Gastrocnemius medialis (tissue), 4 donors: Measurements from ENCODE around the gene SLC7A4. TPM values are rescaled to one million over a fixed set of nuclear protein-coding genes. Genes with fewer than 3 reads are reported as not detected.

Source experiments
- ATAC-seq, 2 donors: fragments of 150-250 bp; one replicate each; pipeline ENCODE4 v1.9.1; 2016
- DNase-seq, 2 donors: peaks; one replicate each; pipeline ENCODE4 v3.0.0-alpha.2; 2019
- H3K27ac ChIP-seq, 4 donors: fragments of 200-600 bp; sonication (generic); 1 replicate in 1 of 4; 2 replicates in 3 of 4; pipeline ENCODE4 v1.5.1; 2016 to 2018; ENCODE audit warnings: mild to moderate bottlenecking in 2 of 4, moderate library complexity in 1 of 4
- H3K27me3 ChIP-seq, 3 donors: fragments of 200-600 bp; sonication (generic) in 2 of 3; 1 replicate in 1 of 3; 2 replicates in 2 of 3; pipeline versions ENCODE4 v1.5.1 to v1.6.0; 2016 to 2019; ENCODE audit warnings: mild to moderate bottlenecking in 1 of 3, moderate library complexity in 1 of 3
- H3K36me3 ChIP-seq, 2 donors: fragments of 200-600 bp; sonication (generic) in 1 of 2; one replicate each; pipeline ENCODE4 v1.5.1; 2017 to 2018
- H3K4me1 ChIP-seq, 2 donors: fragments of 200-600 bp; sonication (generic) in 1 of 2; one replicate each; pipeline ENCODE4 v1.5.1; 2016 to 2017; ENCODE audit warnings: mild to moderate bottlenecking in 2 of 2
- H3K4me3 ChIP-seq, 4 donors: fragments of 200-600 bp; sonication (generic) in 3 of 4; 1 replicate in 1 of 4; 2 replicates in 3 of 4; pipeline ENCODE4 v1.5.1; 2016 to 2019; ENCODE audit warnings: mild to moderate bottlenecking in 2 of 4
- H3K9me3 ChIP-seq, 3 donors: fragments of 200-600 bp; sonication (generic) in 2 of 3; 1 replicate in 1 of 3; 2 replicates in 2 of 3; pipeline ENCODE4 v1.5.1; 2016 to 2019
- CTCF ChIP-seq, 5 experiments: fragments of 450-650 bp in 3 of 5; fragments of 200-600 bp in 2 of 5; sonication (generic) in 2 of 5; IDR thresholded peaks in 4 of 5; conservative IDR thresholded peaks in 1 of 5; 1 replicate in 4 of 5; 2 replicates in 1 of 5; pipeline ENCODE4 v1.5.1; 2016 to 2019; ENCODE audit warnings: antibody characterized with exemption in 5 of 5, mild to moderate bottlenecking in 3 of 5, moderate library complexity in 3 of 5
- POLR2A ChIP-seq, 2 donors: fragments of 450-650 bp; IDR thresholded peaks; one replicate each; pipeline ENCODE4 v1.6.1; 2017; ENCODE audit warnings: antibody characterized with exemption in 2 of 2, mild to moderate bottlenecking in 2 of 2, moderate library complexity in 2 of 2
- in situ Hi-C, 4 donors: fragments of 200-750 bp; cut with MboI; loops; one replicate each; pipeline versions ENCODE4 v1.15.0 to v1.8.0; 2017; ENCODE audit warnings: low sequenced_read_pairs in 4 of 4
- intact Hi-C: fragments of 100-400 bp; cut with DNase I; formaldehyde crosslinking; loops from one replicate; pipeline ENCODE4 v1.15.1; 2023; ENCODE audit warnings: low total_unique reads
- total RNA-seq, 4 donors: library from RNA; depleted of rRNA; stranded (reverse); fragments of >200 nt; gene quantifications; one replicate each; pipeline versions ENCODE4 v1.1.0 to v1.2.3, GENCODE V29; 2016

SLC7A4 gene
- total RNA-seq, 4 donors from 2014 or later, result not detected

GRCh38 chr22:20999350-21000206 lies 32.8 kb downstream of the SLC7A4 start:
- H3K4me3 ChIP-seq, result peak overlapping the region in 1 of 4 donors; percentile 72
- peaks cover 0 to 38% of the 10 kb centered on the region in 2 donors for H3K36me3 ChIP-seq
- peak overlapping the region in 1 of 4 donors; percentile 96 for H3K27ac ChIP-seq
- peaks cover 26 to 36% of the 10 kb centered on the region in 2 donors for H3K4me1 ChIP-seq
- DNase-seq, result no peak
- no peaks in the 10 kb centered on the region for H3K27me3 ChIP-seq
- in situ Hi-C loops, result loop anchor here in 1 of 4 donors (10.0 kb wide), 1 partner anchor 115 kb away; no protein-coding TSS in a partner anchor
- ATAC-seq, result no peak
- intact Hi-C loops, result loop anchor here (5.0 to 10.0 kb wide), 2 partner anchors 37 to 115 kb away; no protein-coding TSS in a partner anchor
- TF ChIP-seq CTCF (IDR thresholded peaks at IDR 0.05 in 4 of 5, conservative IDR thresholded peaks at IDR 0.05 in 1 of 5) (no peak), POLR2A (IDR thresholded peaks at IDR 0.05) (no peak)
- no peaks in the 10 kb centered on the region for H3K9me3 ChIP-seq

- no peak for ATAC-seq
- H3K27me3 ChIP-seq, result no peaks in the 10 kb centered on the region
- peaks cover 20 to 30% of the 10 kb centered on the region in 2 donors for H3K4me1 ChIP-seq
- no peaks in the 10 kb centered on the region for H3K9me3 ChIP-seq
- intact Hi-C loops (loop anchor here (5.0 kb wide), 1 partner anchor 36 kb away; no protein-coding TSS in a partner anchor), in situ Hi-C loops (no loop called here)
- no peak for DNase-seq
- no peak for TF ChIP-seq POLR2A (IDR thresholded peaks at IDR 0.05)
- no peak for TF ChIP-seq CTCF (IDR thresholded peaks at IDR 0.05 in 4 of 5, conservative IDR thresholded peaks at IDR 0.05 in 1 of 5)
- H3K4me3 ChIP-seq, result no peak overlapping the region
- H3K27ac ChIP-seq, result no peak overlapping the region
- H3K36me3 ChIP-seq, result peaks cover 0 to 47% of the 10 kb centered on the region in 2 donors
These were observed 33.7 kb downstream of the SLC7A4 start for GRCh38 chr22:20998411-20999336.

- ATAC-seq (no peak), DNase-seq (no peak)
- no peak overlapping the region for H3K4me3 ChIP-seq
- TF ChIP-seq CTCF (IDR thresholded peaks at IDR 0.05 in 4 of 5, conservative IDR thresholded peaks at IDR 0.05 in 1 of 5) (no peak), POLR2A (IDR thresholded peaks at IDR 0.05) (no peak)
- no peaks in the 10 kb centered on the region for H3K9me3 ChIP-seq
- H3K27me3 ChIP-seq, result no peaks in the 10 kb centered on the region
- no peak overlapping the region for H3K27ac ChIP-seq
- peaks cover 0 to 56% of the 10 kb centered on the region in 2 donors for H3K36me3 ChIP-seq
- in situ Hi-C loops (no loop called here), intact Hi-C loops (loop anchor here (5.0 kb wide), 1 partner anchor 35 kb away; no protein-coding TSS in a partner anchor)
- peaks cover 11 to 21% of the 10 kb centered on the region in 2 donors for H3K4me1 ChIP-seq
These were observed 34.7 kb downstream of the SLC7A4 start for GRCh38 chr22:20997536-20998257.
